CD1c-positive myeloid dendritic cell (primary cell): ENCODE results near the gene RANBP1.
"Not testable (repeated sequence)": the region's sequence is repeated elsewhere in the genome, so short reads cannot be mapped to it uniquely, and the experiment has no call there.

ENCODE experiments used
- DNase-seq: peaks from one replicate; pipeline ENCODE4 v3.0.0-alpha.2; 2016; ENCODE audit errors: extremely low spot score

RANBP1 gene

GRCh38 chr22:20115691-20116375 is at the start of gene RANBP1:
TSS of gene RANBP1 (plus strand) at chr22:20116104. CDS start at chr22:20116185, 81 bp downstream.
- no peak for DNase-seq

GRCh38 chr22:20066617-20067383 is 49.1 kb upstream of the RANBP1 start:
- no peak for DNase-seq

- not testable (repeated sequence) for DNase-seq
Observed at GRCh38 chr22:20067384-20067682, 48.6 kb upstream of the RANBP1 start.

DNA sequence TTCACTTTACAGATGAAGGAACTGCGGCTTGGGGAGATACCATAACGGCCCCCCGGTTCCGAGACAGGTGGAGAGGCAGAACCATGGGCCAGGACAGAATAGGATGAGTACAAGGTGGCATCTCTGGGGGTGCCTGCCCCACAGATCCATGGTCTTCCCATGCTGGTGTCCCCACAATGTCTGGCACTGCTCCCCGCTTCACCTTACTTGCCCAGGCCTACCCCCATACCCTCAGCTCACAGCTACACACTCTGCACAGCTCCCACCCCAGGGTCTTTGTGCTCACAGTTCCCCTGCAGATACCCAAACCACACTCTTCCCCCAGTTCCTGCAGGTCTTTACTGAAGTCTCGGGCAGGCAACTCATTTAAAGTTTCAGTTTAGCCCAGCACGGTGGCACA is 47.3 kb upstream of the RANBP1 start:
- DNase-seq: no peak

GRCh38 chr22:20069331-20070042 is 46.4 kb upstream of the RANBP1 start:
- DNase-seq: no peak

DNA sequence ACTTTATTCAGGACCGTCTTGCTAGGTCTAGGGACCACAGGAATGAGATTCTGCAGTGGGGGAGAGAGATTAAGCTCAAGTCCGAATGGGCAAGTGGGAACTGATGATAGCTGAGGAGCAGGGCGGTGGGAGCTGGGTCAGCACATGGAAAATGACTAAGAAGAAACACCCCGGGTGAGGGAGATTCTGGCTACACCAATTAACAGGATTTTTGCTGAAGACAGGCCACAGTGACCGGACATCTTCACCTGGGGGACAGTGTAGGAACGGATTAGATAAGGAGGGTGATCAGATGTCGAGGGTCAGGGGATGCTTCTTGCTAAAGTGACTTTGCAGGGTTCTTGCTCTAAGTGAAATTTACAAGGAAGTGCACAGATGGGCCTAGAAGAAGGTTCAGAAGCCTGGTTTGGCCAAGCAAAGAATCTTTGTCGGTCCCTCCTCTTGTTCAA is 44.4 kb upstream of the RANBP1 start:
- DNase-seq: no peak

DNA sequence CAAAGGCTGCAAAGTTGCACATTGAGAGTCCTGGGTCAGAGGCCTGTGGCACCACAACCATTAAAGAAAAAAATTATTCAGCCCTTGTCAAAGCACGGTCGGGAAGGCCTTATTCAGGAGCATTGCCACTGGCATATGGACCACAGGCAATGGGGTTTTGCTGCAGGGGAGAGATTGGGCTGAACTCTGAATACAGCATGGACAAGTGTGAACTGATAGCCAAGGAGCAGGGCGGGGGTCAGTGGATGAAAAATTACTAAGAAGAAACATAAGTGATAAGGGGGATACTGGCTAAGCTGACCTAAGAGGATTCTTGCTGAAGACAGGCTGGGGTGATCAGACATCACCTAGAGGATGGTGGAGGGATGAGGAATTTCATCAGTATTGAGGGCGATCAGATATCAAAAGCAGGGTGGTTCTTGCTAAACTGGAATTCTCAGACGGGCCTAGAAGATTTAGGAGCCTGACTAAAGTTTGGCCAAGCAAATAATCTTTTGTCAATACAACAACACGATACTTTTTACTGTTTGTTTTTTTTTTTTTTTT is 39.2 kb upstream of the RANBP1 start:
- DNase-seq: no peak

DNA sequence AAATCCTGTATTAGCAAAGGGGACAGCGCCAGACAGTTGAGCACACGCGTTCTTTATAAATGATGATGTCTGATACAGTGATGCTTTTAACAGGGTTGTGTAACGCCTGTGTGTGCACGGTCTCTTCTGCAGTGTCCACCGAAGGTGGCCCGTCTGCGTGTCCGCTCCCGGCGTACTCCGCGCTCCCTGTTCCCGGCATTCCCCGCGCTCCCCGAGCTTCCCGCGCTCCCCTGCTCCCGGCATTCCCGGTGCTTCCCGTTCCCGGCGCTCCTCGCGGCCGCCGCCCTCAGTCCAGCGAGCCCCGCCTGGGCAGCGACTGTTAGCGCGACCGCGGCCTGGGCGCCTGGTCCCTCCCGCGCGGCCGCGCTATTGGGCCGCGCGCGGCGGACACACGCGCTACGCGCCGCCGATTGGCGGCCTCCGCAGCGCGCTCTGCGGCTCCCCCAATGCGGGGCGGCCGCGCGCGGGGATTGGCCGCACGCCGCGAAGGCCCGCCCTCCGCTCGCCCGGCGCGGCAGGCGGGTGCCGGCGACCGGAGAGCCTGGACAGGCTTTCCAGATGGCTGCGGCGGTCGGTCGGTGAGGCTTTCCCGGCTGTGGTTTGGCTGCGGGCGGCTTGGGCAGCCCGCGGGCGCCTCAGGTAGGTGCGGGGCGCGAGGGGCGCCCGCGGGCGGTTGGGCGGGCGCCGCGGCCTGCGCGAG is 36.0 kb upstream of the RANBP1 start, which contains the start of gene DGCR8:
Gene DGCR8 (plus strand): TSS at position 497 of the 700 bp plus-strand sequence. CDS start 5,723 bp downstream, outside the sequence.
- DNase-seq: peak; percentile 95

- peak; percentile 66 for DNase-seq
Observed at GRCh38 chr22:20080445-20080775, 35.5 kb upstream of the RANBP1 start.

- no peak for DNase-seq
Observed at GRCh38 chr22:20080776-20081654, 34.9 kb upstream of the RANBP1 start.

DNA sequence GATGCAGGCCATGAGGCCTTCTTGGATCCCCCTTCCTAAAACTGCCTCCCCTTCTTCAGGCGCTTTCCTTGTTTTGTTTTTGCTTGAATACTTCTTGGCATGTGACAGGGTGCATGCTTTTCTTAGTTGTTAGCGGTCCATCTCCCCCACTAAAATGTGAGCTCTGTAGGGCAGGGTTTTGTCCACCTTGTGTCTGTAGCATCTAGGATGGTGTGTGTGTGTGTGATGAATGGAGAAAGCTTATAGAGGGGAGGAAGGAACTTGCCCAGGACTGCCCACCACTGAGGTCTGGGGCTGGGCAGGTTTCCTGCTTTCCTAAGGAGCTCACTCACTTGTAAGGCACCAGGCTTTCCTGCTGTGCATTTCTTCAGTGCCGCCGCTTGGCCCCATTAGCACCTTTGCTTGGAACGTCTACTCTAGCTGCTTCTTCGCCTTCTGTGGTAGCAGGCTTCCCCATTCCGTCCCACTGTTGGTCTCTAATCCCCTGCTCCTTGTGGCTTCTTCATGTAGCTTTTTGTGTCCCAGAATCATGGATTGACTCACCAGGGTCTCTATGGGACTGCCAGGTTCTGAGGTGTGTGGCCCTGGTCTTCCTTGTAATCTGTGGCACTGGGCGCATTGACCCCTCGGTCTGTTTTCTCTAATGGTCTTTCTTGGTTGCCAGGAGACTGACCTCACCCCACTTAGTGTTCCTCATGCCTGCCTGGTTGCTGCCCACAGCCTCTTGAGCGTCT is 32.6 kb upstream of the RANBP1 start:
- no peak for DNase-seq

DNA sequence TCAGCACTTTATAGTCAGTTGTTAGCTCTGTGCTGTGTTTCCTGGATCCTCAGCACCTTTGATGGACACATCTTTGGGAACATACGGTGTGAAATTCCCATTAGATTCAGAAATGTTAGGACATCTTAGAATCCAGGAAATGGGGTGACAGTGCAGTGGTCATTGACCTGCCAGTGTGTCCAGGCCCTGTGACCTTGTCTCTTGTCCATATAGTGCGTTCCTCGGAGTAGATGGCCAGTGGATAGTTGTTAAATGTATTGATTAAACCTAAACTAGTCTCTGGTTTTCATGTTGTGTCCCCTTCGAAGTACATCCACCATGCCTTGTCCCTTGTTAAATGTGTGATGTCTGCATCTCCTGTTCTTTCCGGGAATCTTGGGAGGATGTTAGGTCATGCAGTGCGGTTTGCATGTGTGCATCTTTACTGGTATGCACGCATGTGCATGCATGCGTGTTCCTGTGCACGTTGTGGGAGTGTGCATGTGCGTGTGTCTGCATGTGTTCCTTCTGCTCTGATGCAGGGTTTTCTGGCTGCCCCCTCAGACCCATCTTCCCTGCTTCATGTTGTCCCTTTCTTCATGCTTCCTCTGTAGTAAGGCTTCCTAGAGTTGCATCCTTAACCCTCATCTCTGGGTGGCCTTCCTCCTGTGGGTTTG is 31.9 kb upstream of the RANBP1 start:
- no peak for DNase-seq

GRCh38 chr22:20084547-20085413 is 31.1 kb upstream of the RANBP1 start:
- DNase-seq: no peak

DNA sequence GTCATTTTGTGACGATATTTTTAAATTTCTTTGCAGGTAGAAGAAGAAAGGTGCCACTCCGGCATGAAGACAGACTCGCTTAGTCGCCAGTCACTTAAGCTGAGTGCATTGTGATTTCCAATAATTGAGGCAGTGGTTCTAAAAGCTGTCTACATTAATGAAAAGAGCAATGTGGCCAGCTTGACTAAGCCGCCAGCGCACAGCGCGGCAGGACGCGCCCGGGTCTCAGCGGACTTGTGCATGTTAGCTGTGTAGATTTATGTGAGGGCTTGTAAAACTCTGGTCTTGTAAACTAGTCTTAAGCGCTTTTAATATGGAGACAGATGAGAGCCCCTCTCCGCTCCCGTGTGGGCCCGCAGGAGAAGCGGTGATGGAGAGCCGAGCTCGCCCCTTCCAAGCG is 30.3 kb upstream of the RANBP1 start:
- no peak for DNase-seq

GRCh38 chr22:20086101-20086599 is 29.8 kb upstream of the RANBP1 start:
- DNase-seq: no peak

DNA sequence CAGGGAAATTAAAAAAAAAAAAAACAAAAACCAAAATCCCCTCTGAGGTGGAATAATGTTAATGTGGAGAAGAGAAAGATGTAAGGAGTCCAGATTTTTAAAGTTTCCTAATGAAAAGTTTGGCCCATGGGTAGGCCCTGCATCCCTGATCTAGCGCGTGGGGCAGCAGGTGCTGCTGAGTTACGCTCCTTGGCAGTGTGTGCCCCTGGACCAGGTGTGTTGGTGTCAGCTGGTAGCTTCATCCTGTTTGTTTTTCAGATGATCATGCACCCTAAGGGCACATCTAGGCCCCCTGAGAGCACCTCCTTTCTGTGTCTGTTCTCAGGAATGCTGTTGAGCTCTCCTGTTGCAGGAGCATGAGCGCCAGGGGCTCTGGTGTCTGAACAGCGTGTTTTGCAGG is 29.1 kb upstream of the RANBP1 start:
- DNase-seq: no peak

DNA sequence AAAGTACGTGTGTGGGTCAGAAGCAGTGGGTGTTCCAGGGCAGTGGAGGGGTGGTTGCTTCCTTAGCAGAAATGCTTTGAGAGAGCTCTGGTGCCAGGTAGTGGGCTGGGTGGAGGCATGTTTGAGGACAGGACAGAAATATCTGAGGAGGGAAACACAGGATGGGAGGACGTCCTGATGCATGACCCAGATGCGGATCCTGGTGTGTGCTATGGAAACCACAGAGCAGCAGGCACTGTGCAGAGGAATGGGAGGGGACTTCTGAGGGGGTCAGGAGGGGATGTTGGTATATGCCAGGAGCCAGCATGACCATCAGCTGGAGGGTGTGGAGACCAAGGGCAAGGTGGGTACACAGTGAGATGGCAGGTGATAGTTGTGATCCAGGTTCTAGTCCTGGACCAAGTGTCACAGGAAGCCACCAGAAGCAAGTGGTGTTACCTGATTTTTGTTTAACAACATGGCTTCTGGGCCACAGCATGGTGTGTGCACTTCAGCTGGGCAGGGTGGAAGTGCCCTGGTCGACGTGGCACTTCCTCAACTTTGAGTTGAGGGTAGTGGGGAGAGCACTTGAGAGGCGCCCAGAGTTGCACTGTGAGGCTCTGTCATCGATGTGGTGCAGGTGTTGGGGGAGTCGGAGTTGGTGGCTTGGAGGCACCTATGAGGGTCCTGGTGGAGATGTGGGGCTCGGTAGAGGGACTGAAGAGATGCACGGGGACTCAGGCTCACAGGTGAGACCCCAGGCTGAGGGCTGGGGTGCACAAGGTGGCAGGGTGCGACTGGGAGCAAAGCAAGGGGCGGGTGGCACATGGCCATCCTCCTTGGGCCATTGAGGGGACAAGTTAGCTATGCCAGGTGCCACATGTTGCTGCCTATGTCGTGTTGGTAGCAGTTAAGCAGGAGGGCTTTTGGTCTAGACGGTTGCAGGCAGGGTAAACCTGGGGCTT is 28.3 kb upstream of the RANBP1 start:
- DNase-seq: no peak
